Activated naive CD8-positive, alpha-beta T cell treated with anti-CD3 and anti-CD28 coated beads, Interleukin-2, amount 50 U/mL, for 16 hours (primary cell): Measurements from ENCODE around the gene WFDC12.
A peak's percentile ranks its signal among the peaks of the same experiment; 100 is the strongest.

ENCODE experiments used
- DNase-seq: peaks from one replicate; pipeline ENCODE4 v3.0.0-alpha.2; 2020; ENCODE audit warnings: low read depth, low spot score

WFDC12 gene

DNA sequence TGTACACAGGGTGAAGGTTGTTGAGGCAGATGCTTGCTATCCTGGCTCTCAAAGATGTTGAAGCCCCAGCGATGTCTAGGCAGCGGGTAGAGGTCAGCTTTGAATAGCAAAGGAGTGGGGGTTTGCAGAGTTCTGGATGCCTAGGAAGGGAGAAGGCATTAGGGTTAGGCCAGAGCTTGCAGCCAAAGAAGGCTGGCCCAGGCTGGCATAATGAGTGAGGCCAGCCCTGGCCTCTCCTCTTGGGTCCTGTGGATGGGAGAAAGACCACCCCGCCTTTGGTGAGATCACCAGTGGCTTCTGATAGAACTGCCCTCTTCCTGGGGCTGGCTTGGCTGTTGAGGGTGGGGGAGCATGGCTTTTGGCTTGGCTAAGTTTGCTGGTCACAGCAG lies 8.9 kb downstream of the WFDC12 start:
- DNase-seq = no peak

DNA sequence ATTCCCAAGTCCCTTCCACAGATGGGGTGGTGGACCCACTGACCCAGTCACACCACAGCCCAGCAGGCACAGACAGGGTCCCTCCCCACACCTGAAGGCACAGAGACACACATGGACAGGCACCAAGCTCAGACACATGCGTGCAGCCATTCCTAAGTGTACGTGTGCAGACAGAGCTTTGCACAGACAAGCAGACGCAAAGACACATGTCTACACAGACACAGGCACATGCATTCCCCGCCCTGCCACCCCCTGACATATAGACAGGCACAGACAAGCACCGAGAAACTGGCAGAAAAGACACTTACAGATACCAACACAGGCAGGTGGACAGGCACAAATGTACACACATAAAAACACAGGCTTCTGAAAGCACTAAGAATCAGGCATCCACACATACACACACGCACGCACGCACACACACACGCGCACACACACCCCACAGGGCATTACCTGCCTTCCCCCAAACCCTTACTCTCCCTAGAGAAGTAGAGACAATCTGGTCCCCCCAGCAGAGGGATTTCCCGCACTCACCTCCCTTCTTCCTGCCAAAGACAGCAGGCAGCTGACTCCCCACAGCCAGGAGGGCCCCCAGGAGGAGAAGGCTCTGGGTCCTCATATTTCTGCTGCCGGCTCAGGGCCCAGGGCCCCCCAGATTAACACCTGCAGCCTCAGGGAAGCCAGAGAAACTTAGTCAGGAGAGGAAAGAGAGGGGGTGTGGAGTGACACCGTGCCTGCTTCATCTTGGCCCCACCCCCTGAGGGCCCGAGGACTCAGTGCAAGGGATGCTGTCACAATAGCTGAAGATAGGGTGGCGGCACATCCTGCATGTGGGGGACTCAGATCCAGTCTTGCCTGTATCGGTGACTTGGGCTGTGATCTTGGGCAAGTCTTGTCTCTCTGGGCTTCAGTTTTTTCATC lies 9.5 kb downstream of the WFDC12 start, which contains the start of gene WFDC5:
Gene WFDC5, minus strand, starts transcription at position 710 of the 921 bp plus-strand sequence. Its CDS starts 91 bp downstream, at position 619.
- no peak for DNase-seq

DNA sequence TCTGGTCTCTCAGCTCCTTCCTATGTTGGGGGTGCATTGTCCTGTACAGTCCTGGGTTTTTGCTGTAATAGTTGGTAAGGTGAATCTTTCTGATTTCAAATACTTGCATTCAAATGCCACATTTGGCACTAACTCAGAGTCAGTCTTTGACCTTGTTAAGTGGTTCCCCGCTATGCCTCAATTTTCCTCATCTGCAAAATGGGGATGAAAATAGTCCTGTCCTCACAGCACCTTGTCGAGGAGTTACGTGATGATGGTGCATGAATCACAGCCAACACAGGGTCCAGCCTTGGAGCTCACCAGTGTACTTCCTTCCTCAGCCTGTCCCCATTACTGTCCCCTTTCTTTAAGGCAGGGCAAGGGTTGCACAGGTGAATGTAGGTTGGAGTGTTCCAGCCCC lies 10.4 kb downstream of the WFDC12 start:
- DNase-seq = no peak

DNA sequence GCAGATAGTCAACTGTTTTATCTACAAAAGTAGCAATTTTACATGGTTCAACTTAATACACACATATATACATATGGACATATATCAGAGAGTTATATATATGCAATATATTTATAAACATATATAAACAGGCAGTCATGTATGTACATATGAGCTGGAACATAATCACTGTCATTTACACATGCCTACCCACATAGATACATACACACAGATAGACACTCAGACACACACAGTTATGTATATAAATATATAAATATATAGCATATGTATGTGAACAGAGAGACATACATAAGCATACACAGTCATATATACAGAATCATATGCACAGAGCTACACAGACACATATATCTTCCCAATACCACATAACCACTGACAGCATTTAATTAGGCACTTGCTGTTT lies 11.5 kb downstream of the WFDC12 start:
- DNase-seq = no peak

DNA sequence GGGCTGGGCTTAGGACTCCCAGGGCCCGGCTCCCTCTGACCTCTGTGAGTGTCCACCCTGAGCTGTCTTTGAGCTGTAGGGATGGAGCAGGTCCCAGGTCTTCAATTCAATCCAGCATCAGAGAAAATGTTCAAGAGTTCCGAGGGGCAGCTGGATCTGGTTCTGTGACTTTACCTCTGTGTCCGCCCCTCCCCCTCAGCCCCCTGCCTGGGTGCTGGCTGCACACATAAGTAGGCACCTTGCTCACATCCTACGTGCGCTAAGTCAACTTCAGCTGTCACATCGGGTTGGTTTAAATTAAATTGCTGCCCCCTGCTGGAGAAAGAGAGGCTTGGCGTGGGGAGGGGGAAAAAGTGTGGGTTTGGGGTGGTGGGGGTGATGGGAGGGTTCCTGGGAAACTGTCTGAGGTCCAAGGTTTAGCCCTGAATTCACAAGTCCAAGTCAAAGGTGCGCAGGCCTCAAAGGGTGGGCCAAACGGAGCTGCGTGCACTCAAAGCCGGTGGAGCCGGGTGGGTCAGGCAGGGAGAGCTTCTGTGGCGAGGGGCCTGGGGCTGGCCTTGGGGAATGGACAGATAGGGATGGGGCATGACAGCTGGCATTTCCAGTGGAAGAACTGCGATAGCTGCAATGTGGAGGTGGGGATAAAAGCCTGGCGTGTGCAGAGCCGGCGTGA lies 12.3 kb downstream of the WFDC12 start:
- no peak for DNase-seq

DNA sequence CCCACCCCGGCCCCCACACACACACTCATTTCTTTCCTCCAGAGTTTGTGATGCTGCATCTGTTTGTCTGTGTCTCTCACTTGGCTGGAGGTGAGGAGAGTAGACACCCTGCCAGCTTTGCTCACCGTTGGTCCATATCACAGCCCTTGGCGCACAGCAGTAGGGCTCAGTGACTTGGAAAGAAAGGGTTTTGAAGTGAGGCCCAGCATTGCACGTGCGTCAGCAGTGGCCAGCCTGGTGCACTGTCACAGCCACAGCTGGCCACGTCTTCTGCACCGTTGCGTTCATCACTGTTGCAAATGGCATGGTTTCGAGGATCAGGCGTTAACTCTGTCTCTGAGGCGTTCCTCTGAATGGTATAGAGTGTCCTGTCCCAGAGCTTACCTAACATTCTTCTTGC lies 13.0 kb downstream of the WFDC12 start:
- no peak for DNase-seq

DNA sequence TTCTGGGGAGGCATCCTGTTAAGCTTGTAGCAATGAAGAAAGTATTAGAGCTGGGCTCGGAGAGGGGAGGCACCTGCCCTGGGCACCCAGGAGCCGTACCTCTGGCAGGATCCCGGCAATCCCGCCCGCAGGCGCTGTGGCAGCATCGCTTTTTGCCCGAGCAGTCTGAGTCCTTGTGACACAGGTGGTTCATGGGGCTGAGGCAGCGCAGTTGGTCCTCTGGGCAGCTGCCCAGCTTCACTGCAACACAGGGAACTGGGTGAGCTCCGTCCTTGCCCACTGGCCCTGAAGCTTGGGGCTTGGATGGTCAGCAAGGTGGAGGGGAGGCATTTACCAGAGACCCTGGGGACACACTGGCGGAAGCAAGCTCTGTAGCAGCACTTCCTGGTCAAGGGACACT lies 14.0 kb downstream of the WFDC12 start:
- DNase-seq = no peak

DNA sequence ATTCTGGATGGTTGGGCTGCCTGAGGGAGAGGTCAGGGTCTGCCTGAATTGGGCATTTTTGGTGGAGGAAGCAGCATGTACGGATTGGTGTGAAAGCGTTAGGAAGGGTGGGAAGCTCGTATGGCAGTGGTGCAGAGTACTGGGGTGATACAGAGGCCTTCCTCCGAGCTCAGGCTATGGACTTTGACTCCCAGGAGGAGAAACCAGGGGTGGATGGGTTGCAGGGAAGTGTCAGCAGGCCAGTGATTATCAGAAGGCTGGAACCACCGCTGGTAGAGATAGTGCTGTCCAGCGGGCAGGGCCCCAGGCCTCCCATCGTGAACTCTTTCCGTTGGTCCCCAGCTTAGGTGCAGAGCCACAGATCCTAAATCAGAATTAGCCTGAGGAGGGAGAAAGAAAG lies 14.6 kb downstream of the WFDC12 start:
- no peak for DNase-seq

DNA sequence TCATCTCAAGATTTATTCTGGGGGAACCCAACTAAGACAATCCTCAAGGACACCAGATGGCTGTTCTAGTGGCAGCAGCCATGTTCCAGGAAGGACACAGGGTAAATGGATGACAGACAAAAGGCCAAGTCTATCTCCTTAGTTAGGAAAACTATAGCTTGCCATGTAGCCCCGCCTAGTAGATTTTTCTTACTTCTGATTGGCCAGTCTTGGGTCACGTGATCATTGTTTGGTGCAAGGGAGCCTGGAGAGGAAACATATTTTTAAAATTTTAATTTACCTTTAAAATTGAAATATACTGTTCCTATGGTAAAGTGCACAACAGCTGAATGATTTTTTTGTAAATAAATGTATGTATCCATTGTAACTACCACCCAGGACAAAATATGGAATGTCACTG lies 18.9 kb downstream of the WFDC12 start:
- no peak for DNase-seq

DNA sequence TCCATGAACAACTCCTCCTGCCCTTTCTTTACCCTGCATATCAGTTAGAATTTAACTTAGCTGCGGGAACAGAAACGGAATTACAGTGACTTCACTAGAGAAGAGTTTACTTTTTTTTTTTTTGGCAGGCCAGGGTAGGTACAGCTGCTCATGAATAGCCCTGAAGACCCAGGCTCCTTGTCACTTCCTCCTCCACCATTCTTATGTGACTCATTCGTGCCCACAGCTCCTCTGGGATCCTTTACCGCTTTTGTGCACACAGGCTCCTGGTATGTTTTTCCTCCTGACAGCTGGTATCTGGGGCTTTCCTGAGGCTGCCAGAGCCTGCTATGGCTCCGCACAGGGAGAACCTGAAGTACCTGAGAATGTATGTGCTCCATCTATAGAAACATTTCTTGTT lies 19.5 kb downstream of the WFDC12 start:
- no peak for DNase-seq

DNA sequence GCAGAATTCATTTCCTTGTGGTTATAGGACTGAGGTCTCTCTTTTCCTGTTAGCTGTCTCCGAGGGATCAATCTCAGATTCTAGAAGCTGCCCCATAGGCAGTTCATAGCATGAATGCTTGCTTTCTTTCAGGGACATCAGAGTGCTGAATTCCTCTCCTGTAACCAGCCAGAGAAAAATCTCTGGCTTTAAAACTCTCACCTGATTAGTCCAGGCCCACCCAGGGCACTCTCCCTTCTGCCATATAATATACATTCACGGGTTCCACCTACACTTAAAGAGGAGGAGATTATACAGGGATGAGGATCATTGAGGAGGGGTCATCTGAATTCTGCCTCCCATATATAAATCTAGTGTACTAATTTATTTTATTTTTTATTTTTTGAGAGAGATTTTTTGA lies 21.2 kb downstream of the WFDC12 start:
- no peak for DNase-seq

DNA sequence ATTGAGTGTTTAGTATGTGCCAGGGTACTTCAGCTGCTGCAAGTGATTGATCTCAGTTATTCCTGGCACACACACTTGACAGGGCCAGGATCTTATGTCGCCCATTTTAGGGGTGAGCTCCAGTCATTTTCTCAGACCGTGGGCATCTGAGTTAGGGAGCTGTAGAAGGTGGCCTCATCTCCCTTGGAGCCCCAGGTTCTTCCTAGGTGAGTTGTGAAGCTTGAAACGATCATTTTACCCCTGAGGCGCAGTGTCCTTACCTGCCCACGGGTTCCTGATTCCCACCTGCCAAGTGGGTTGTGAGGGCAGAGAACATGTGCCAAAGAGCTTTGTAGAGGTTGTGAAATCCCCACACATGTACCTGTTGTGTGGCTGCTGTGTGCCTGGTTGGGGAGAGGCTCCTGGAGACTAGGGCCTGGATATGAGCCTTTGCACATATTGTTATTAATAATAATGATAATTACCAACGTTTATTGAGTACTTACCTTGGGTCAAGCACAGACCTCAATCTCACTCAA lies 22.9 kb downstream of the WFDC12 start:
- DNase-seq = no peak

DNA sequence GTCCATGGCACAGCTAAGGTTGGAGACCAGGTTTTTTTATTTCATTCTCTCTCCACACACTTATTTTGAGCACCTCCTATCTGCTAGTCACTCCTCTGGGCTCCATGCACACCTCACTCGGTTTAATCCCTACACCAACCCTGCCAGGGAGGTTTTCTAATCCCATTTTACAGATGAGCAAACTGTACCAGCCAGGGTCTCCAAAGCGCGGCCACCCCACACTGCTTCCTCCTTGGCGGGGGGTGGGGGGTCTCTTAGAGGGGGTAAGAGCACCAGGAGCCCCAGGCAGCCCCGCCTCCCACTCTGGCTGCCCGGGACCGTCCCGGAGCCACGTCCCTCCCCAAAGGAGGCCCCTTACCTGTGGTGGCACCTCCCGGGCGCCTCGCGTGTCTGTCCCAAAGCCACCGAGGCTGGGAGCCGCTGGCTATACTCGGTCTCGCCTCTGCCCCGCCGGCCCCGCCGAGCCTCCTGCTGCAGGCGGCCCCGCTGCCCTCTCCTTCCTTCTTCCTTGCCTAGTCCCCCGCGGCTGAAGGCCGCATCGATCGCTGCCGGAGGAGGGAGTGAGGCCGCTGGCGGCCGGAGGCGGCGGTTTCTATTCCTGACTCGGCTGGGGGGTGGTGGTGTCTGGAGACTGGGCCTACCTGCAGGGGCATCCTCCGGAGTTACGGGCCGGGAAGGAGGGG lies 23.6 kb downstream of the WFDC12 start, which contains the start of gene KCNS1:
Gene KCNS1, minus strand, starts transcription at position 565 of the 683 bp plus-strand sequence. CDS start 1,891 bp downstream, outside the sequence.
- DNase-seq = no peak

DNA sequence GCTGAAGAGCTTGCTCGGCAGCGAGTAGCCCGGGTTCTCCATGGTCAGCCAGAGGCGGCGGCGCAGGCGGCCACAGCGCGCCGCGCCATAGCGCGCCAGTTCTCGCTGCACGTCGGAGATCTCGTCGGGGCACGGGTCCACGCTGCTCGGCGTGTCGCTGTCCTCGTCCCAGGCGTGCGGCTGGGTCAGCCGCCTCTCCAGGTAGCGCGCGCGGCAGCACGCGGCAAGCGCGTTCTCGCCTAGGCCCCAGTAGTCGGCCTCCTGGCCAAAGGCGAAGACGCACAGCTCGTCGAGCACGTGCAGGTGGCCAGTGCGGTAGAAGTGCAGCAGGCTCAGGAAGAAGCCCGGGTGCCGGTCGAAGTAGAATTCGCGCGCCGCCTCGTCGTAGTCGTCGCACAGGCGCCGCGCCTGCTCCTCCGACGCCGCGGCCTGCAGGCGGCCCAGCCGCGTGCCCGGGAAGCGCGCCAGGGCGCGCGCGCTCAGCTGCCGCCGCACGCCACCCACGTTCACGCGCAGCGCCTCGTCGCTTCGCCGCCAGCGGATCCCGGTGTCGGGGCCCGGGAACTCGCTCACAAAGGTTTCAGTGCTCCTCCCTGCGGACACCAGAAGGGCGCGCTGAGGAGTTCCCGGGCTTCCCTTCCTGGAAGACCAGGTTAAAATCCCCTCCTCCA lies 26.0 kb downstream of the WFDC12 start:
- no peak for DNase-seq

DNA sequence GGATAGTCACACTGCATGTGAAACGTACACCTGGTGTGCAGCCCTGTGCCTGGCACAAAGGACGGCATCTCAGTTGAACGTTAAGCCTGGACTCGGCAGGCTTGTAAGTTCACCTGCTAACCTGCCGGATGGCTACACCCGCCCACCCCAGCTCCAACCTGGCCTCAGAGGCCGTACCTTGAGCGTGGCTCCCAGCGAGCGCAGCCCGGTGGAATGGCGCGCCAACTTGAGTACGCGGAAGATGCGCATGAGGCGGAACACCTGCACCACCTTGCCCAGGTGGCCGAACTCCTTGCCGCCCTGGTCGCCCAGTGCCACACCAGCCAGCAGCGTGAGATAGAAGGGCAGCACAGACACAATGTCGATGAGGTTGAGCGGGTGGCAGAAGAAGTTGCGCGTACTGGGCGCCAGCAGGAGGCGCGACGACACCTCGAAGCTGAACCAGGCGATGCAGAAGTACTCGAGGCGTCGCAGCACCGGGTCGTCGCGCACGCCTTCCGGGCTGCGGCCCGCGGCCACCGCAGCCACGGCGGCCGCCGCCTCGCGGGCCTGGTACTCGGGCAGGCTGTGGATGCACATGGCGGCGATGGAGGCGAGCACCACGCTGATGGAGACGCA lies 26.7 kb downstream of the WFDC12 start:
- no peak for DNase-seq

DNA sequence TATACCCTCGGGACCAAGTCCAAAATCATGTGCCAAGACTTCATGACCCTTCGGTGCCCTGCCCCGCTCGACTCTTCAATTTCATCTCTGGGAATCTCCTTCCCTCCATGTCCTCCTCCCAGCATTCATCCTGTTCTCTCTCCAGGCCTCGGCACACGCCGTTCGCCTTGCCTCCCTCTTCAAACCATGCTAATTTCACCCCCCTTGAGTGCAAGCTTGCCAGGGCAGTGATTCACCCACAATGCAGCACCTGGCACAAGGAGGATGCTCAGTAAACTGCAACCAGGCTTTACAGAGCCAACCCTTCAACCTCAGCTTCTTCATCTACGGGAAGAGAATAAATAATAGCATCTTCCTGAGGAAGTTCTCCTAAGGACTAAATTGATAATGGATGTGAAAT lies 27.5 kb downstream of the WFDC12 start:
- no peak for DNase-seq

DNA sequence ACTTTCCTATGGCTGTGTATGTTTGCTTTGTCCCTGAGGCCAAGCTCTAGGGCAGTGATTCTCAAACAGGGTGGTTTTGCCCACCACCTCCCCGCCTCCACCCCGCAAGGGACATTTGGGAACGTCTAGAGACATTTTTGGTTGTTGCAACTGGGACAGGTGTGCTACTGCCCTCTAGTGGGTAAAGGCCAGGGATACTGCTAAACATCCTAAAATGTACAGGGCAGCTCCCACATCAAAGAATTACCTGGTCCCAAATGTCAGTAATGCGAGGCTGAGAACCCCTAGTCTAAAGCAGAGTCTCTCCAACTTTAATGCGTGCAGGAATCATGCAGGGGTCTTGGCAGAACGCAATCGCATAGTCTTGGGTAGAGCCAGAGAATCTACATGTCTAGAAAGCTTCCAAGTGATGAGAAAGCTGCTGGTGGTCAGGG lies 28.4 kb downstream of the WFDC12 start:
- DNase-seq = peak; percentile 32

DNA sequence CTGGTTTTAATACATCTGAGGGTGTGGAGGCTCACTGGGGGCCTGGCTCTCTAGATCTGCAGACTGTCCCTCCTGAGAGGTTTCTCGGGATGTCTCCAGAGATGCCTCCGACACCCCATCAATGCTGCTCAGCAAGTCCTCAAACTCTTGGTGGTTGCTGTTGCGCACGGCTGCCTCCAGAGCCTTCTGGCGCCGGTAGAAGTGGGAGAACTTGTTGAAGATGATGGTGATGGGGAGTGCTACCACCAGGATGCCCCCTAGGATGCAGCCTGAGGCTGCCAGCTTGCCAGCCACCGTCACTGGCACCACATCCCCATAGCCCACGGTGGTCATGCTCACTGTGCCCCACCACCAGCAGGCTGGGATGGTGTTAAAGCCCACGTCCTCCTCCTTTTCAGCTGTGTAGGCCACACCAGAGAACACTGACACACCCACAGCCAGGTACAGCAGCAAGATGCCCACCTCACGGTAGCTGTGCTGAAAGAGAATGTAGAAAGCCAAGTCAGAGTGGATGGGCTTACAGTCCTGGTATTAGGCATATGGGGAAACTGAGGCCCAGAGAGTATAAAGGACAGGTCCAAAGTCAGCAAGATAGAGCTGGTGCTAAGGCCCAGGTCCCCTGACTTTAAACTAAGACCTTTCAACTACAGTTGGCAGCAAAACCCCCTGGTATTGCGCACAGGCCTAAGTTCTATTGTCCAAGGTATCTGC lies 29.2 kb downstream of the WFDC12 start:
- no peak for DNase-seq

DNA sequence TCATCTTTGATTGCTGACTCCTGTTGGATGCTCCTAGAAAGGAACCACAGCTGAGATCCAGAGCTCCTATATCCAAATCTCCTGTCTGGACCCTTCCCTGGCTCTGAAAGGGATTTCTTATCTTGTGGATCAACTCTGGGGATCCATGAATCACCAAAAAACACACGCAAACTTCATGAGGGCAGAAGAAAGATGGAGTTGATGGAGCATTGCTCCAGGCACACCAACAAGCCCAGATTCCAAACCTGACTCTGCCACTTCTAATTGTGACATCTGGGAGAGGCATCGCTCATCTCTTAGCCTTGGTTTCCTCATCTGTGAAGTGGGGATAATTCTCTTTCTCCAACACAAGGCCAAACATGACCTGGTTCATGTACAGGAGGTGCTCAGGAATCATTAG lies 30.1 kb downstream of the WFDC12 start:
- no peak for DNase-seq

DNA sequence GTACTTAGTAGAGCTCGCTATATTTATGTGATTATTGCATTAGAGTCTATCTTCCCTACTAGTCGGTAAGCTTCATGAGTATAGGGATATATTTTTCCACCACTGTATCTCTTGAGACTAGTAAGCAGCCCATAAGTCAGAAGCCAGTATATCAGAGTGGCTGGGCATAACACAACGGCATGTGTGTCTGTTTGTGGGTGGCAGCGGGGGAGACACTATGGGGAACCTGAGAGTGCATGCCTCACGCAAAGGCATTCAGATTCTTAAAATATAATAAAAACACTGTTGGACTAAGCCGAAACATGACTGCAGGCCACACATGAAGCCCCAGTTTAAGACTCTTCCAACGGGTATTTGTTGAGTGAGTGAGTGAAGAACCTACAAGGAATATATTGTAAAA lies 31.4 kb downstream of the WFDC12 start:
- no peak for DNase-seq
